ENCODE data around the gene MBD3L2B. TPM values are rescaled to one million over a fixed set of nuclear protein-coding genes. Genes with fewer than 3 reads are reported as not detected.

The MBD3L2B gene
- total and polyA plus RNA-seq, 2 donors (not counting 3 experiments of a cell fraction or from before 2014, with no cell fraction given) = not detected

- H3K4me2 ChIP-seq (ENCODE audit: insufficient read depth, low read length) = no peak overlapping the region
- no peaks in the 10 kb centered on the region for H4K20me1 ChIP-seq (replicated peaks; ENCODE audit: control insufficient read depth, extremely low read depth, insufficient read depth, low read length)
- intact Hi-C loops (cut with micrococcal nuclease) = no loop called here
- H3K27me3 ChIP-seq (ENCODE audit: control insufficient read depth in 2 of 2, insufficient read depth in 2 of 2, low read length in 2 of 2) = no peaks in the 10 kb centered on the region
- no peak overlapping the region for H3K27ac ChIP-seq (ENCODE audit: insufficient read depth, low read depth, low read length)
- FAIRE-seq = no peak
- H3K9ac ChIP-seq (replicated peaks; ENCODE audit: extremely low read depth, insufficient read depth, low read length) = no peak overlapping the region
- no peaks in the 10 kb centered on the region for H3K9me1 ChIP-seq (replicated peaks; ENCODE audit: control insufficient read depth, extremely low read depth, insufficient read depth, low read length)
- dilution Hi-C loops (cut with MboI; ENCODE audit: extremely low pct_ligation_motif_present, low sequenced_read_pairs) = no loop called here
- H3K36me3 ChIP-seq (ENCODE audit: control insufficient read depth in 2 of 2, extremely low read depth in 1 of 2, insufficient read depth in 2 of 2, low read length in 2 of 2) = no peaks in the 10 kb centered on the region
- H3K79me2 ChIP-seq (ENCODE audit: control insufficient read depth, insufficient read depth, low read length) = no peaks in the 10 kb centered on the region
- no peak for DNase-seq (ENCODE audit: low read depth, low spot score)
- no peak overlapping the region for H3K4me3 ChIP-seq (replicated peaks in 1 of 3; ENCODE audit: insufficient read depth in 1 of 3, low read depth in 1 of 3, low read length in 3 of 3)
- H3K9me3 ChIP-seq (replicated peaks; ENCODE audit: control insufficient read depth, insufficient read depth, low read length) = no peaks in the 10 kb centered on the region
- ChIA-PET POLR2A (interaction anchor here (0.7 kb wide), 1 partner anchor 526 kb away, joined by 3 read pairs; no protein-coding TSS in a partner anchor), CTCF (no interaction called here)
- H2AFZ ChIP-seq (ENCODE audit: low read depth, low read length) = no peak overlapping the region
- H3K4me1 ChIP-seq (ENCODE audit: control insufficient read depth, extremely low read depth, insufficient read depth, low read length) = no peaks in the 10 kb centered on the region
- no peak for TF ChIP-seq JUN (IDR thresholded peaks at IDR 0.05; ENCODE audit: borderline replicate concordance, insufficient read depth, insufficient read length, low read depth)
- no peak for TF ChIP-seq GATA2 (IDR thresholded peaks at IDR 0.05; ENCODE audit: insufficient read depth, insufficient read length, low read depth, low read length)
- TF ChIP-seq EZH2 (IDR thresholded peaks at IDR 0.05; ENCODE audit: borderline replicate concordance, low read depth, low read length, severe bottlenecking) = no peak
- no TSS peak for BruUV-seq (replicated peaks)
Measured at GRCh38 chr19:6997679-6998445, 23.4 kb downstream of the MBD3L2B start.

GRCh38 chr19:6996810-6997209 is 24.4 kb downstream of the MBD3L2B start:
- FAIRE-seq (no peak), DNase-seq (ENCODE audit: low read depth, low spot score) (no peak)
- Histone ChIP-seq H3K9me3 (replicated peaks; ENCODE audit: control insufficient read depth, insufficient read depth, low read length) (no peaks in the 10 kb centered on the region), H3K79me2 (ENCODE audit: control insufficient read depth, insufficient read depth, low read length) (no peaks in the 10 kb centered on the region), H3K4me3 (replicated peaks in 1 of 3; ENCODE audit: insufficient read depth in 1 of 3, low read depth in 1 of 3, low read length in 3 of 3) (no peak overlapping the region), H3K27me3 (ENCODE audit: control insufficient read depth in 2 of 2, insufficient read depth in 2 of 2, low read length in 2 of 2) (no peaks in the 10 kb centered on the region), H3K9ac (replicated peaks; ENCODE audit: extremely low read depth, insufficient read depth, low read length) (no peak overlapping the region), H3K4me1 (ENCODE audit: control insufficient read depth, extremely low read depth, insufficient read depth, low read length) (no peaks in the 10 kb centered on the region), H2AFZ (ENCODE audit: low read depth, low read length) (no peak overlapping the region), H3K4me2 (ENCODE audit: insufficient read depth, low read length) (no peak overlapping the region), H3K36me3 (ENCODE audit: control insufficient read depth in 2 of 2, extremely low read depth in 1 of 2, insufficient read depth in 2 of 2, low read length in 2 of 2) (no peaks in the 10 kb centered on the region), H3K27ac (ENCODE audit: insufficient read depth, low read depth, low read length) (no peak overlapping the region), H3K9me1 (replicated peaks; ENCODE audit: control insufficient read depth, extremely low read depth, insufficient read depth, low read length) (no peaks in the 10 kb centered on the region), H4K20me1 (replicated peaks; ENCODE audit: control insufficient read depth, extremely low read depth, insufficient read depth, low read length) (no peaks in the 10 kb centered on the region)
- intact Hi-C loops (cut with micrococcal nuclease) = no loop called here
- POLR2A ChIA-PET = no interaction called here
- dilution Hi-C loops (cut with MboI; ENCODE audit: extremely low pct_ligation_motif_present, low sequenced_read_pairs) = no loop called here
- CTCF ChIA-PET = no interaction called here
- no TSS peak for BruUV-seq (replicated peaks)
- TF ChIP-seq JUN (IDR thresholded peaks at IDR 0.05; ENCODE audit: borderline replicate concordance, insufficient read depth, insufficient read length, low read depth) = no peak
- TF ChIP-seq FOS (IDR thresholded peaks at IDR 0.05; ENCODE audit: borderline replicate concordance, insufficient read depth, low read length) = no peak
- no peak for TF ChIP-seq EZH2 (IDR thresholded peaks at IDR 0.05; ENCODE audit: borderline replicate concordance, low read depth, low read length, severe bottlenecking)
- no peak for TF ChIP-seq GATA2 (IDR thresholded peaks at IDR 0.05; ENCODE audit: insufficient read depth, insufficient read length, low read depth, low read length)
- no peak for TF ChIP-seq POLR2AphosphoS5 (IDR thresholded peaks at IDR 0.05; ENCODE audit: insufficient read depth, low read depth, low read length)
- TF ChIP-seq CTCF (IDR thresholded peaks at IDR 0.05; ENCODE audit: extremely low read depth in 1 of 2, insufficient read depth in 1 of 2, low read depth in 1 of 2, low read length in 2 of 2) = no peak
- no peak for TF ChIP-seq POLR2A (IDR thresholded peaks at IDR 0.05; ENCODE audit: low read depth, low read length)
- TF ChIP-seq MAX (IDR thresholded peaks at IDR 0.05; ENCODE audit: insufficient read depth, insufficient read length) = no peak
- no peak for TF ChIP-seq MYC (IDR thresholded peaks at IDR 0.05; ENCODE audit: low read depth, low read length)
